MCF 10A (cell line): Measurements from ENCODE around the gene KCNG1. TPM values are rescaled to one million over a fixed set of nuclear protein-coding genes. Genes with fewer than 3 reads are reported as not detected.

ENCODE experiments used
- BruUV-seq: library from RNA; stranded (reverse); fragments of 400-500 nt; replicated peaks from 2 replicates; lab custom pipeline; 2021; lab: Mats Ljungman, UMichigan
- CTCF ChIA-PET: fragments of 300-600 bp; sonication (Branson Sonifier 250); formaldehyde crosslinking; extraction: SDS; loops from one replicate; lab custom pipeline; 2021; ENCODE audit warnings: antibody characterized with exemption, inconsistent platforms; lab: Yijun Ruan, JAX
- POLR2A ChIA-PET: fragments of 300-600, 350-650 bp; sonication (Branson Sonifier 250); formaldehyde crosslinking; extraction: SDS; loops from one replicate; lab custom pipeline; 2020; ENCODE audit warnings: antibody characterized with exemption, inconsistent platforms; lab: Yijun Ruan, JAX
- DNase-seq: peaks from one replicate; pipeline ENCODE4 v3.0.0-alpha.2; 2018; ENCODE audit not compliant: unreplicated experiment
- H3K27ac Mint-ChIP-seq: one replicate; pipeline ENCODE4 v1.8.0; 2022; ENCODE audit warnings: mild to moderate bottlenecking, low read depth, mixed read lengths; ENCODE audit not compliant: unreplicated experiment
- H3K27me3 Mint-ChIP-seq: one replicate; pipeline ENCODE4 v1.8.0; 2022; ENCODE audit warnings: mixed read lengths; ENCODE audit not compliant: insufficient read depth, unreplicated experiment
- H3K36me3 Mint-ChIP-seq: one replicate; pipeline ENCODE4 v1.8.0; 2022; ENCODE audit warnings: mild to moderate bottlenecking, moderate library complexity, mixed read lengths; ENCODE audit not compliant: insufficient read depth, unreplicated experiment
- H3K4me1 Mint-ChIP-seq: one replicate; pipeline ENCODE4 v1.8.0; 2022; ENCODE audit warnings: mixed read lengths; ENCODE audit not compliant: insufficient read depth, unreplicated experiment
- H3K4me3 Mint-ChIP-seq: one replicate; pipeline ENCODE4 v1.8.0; 2022; ENCODE audit warnings: mild to moderate bottlenecking, moderate library complexity, mixed read lengths; ENCODE audit not compliant: unreplicated experiment
- H3K9me3 Mint-ChIP-seq: one replicate; pipeline ENCODE4 v1.8.0; 2022; ENCODE audit warnings: mixed read lengths; ENCODE audit not compliant: unreplicated experiment
- intact Hi-C: fragments of 100-400 bp; cut with micrococcal nuclease; formaldehyde crosslinking; loops from 2 replicates; pipeline ENCODE4 v1.14.1; 2022
- total RNA-seq: library from RNA; stranded (reverse); gene quantifications from 2 replicates; pipeline ENCODE4 v1.2.3, GENCODE V29; 2022
- TF ChIP-seq, protein P1 (sequence below): fragments of 200-600 bp; IDR thresholded peaks from one replicate; pipeline ENCODE4 v1.8.0; 2022; ENCODE audit warnings: antibody characterized with exemption, mild to moderate bottlenecking; ENCODE audit not compliant: unreplicated experiment

The KCNG1 gene
- total RNA-seq, 1 experiment from 2014 or later: 24.8 TPM

GRCh38 chr20:51022227-51022802, 592 bp downstream of the KCNG1 start:
- Mint-ChIP-seq H3K27ac (no peak overlapping the region), H3K4me1 (peaks cover 15% of the 10 kb centered on the region), H3K9me3 (no peaks in the 10 kb centered on the region), H3K27me3 (no peaks in the 10 kb centered on the region), H3K4me3 (peak overlapping the region; percentile 71), H3K36me3 (peaks cover 12% of the 10 kb centered on the region)
- POLR2A ChIA-PET: interaction anchor here (0.6 to 1.0 kb wide), 3 partner anchors 15 to 1289 kb away, joined by 3 to 4 read pairs (median 3); no protein-coding TSS in a partner anchor
- no peak for DNase-seq
- CTCF ChIA-PET: interaction anchor here (0.7 to 4.8 kb wide), 3 partner anchors 35 to 284 kb away, joined by 3 to 39 read pairs (median 15); no protein-coding TSS in a partner anchor
- intact Hi-C loops: no loop called here
- TF ChIP-seq, protein P1, sequence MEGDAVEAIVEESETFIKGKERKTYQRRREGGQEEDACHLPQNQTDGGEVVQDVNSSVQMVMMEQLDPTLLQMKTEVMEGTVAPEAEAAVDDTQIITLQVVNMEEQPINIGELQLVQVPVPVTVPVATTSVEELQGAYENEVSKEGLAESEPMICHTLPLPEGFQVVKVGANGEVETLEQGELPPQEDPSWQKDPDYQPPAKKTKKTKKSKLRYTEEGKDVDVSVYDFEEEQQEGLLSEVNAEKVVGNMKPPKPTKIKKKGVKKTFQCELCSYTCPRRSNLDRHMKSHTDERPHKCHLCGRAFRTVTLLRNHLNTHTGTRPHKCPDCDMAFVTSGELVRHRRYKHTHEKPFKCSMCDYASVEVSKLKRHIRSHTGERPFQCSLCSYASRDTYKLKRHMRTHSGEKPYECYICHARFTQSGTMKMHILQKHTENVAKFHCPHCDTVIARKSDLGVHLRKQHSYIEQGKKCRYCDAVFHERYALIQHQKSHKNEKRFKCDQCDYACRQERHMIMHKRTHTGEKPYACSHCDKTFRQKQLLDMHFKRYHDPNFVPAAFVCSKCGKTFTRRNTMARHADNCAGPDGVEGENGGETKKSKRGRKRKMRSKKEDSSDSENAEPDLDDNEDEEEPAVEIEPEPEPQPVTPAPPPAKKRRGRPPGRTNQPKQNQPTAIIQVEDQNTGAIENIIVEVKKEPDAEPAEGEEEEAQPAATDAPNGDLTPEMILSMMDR: no peak
- TSS peak; percentile 27 for BruUV-seq

DNA sequence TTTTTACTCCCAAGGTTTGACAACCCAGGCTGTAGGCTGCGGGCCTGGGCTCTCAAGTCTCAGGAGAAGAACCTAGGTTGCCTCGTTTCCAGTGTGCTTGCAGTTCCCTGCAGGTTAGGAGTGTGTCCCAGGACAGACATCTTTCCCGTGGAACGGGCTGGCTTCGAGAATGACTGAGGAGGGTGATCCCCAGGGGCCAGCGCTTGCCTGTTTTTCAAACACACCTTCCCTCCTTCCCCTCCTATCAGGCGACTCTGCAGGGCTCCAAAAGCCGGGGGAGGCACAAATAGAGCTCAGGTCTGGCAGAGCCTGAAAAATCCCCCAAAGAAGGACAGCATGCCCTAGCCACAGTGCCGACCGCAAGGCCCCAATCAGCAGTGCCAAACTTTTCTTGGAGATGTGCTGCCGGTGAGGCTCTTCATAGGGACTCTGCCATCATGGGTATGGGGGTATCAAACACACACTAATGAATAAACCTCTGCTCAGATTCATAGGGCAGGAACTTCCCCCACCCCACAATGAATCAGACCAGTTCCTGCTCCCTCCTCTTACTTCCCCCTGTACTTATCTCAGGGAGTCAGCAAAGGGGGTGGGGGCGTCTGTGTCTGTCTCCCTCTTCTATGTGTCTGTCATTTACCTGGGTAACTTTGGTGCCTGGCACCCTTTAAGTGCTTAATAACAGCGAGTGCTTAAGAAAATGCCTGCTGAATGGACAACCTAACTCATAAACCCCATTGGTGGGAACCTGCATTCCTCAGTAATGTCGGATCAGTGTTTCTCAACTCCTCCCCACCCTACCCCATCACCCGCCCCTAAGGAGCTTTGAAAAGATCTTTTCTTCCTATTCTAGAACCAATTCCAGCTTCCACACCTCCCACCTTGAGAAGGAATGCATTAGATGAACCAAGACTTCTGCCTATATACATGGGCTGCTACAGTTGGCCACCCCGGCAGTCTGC, 1.6 kb downstream of the KCNG1 start:
- ChIA-PET POLR2A (interaction anchor here (1.0 kb wide), 1 partner anchor 63 kb away, joined by 4 read pairs; the partner anchor contains the start of genes DPM1 and MOCS3), CTCF (interaction anchor here (0.7 to 4.8 kb wide), 4 partner anchors 34 to 285 kb away, joined by 3 to 39 read pairs (median 9); partner anchors contain the start of genes DPM1 and MOCS3)
- Mint-ChIP-seq H3K9me3 (no peaks in the 10 kb centered on the region), H3K4me1 (peaks cover 15% of the 10 kb centered on the region), H3K36me3 (peaks cover 20% of the 10 kb centered on the region), H3K4me3 (peak overlapping the region; percentile 71), H3K27ac (no peak overlapping the region), H3K27me3 (no peaks in the 10 kb centered on the region)
- TF ChIP-seq, protein P1: no peak
- no peak for DNase-seq
- no TSS peak for BruUV-seq
- intact Hi-C loops: no loop called here

DNA sequence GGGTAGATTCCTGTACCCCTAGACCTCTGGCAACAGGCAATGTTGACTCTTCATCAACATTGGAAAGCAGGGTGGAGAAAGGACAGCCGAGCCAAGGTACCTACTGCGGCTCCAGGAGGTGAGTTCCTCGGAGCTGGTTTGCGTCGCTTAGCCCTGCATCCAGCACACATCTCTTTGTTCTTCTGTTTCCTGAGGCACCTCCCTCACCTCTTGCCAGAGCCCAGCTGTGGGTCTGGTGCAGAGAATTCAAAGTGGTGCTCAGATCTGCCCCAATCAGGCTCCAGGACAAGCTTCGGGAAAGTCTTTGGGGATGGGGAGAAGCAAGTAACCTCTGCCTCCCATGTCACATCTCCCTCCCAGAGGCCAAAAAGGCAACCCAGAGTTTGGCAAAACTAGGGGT, 2.2 kb downstream of the KCNG1 start:
- H3K36me3 Mint-ChIP-seq: peaks cover 20% of the 10 kb centered on the region
- no TSS peak for BruUV-seq
- H3K4me1 Mint-ChIP-seq: peaks cover 15% of the 10 kb centered on the region
- TF ChIP-seq, protein P1: no peak
- POLR2A ChIA-PET: interaction anchor here (1.0 kb wide), 1 partner anchor 62 kb away, joined by 4 read pairs; the partner anchor contains the start of genes DPM1 and MOCS3
- intact Hi-C loops: no loop called here
- CTCF ChIA-PET: interaction anchor here (0.7 to 4.8 kb wide), 5 partner anchors 33 to 290 kb away, joined by 3 to 39 read pairs (median 4); partner anchors contain the start of genes DPM1 and MOCS3
- H3K9me3 Mint-ChIP-seq: no peaks in the 10 kb centered on the region
- DNase-seq: no peak
- H3K4me3 Mint-ChIP-seq: no peak overlapping the region
- no peaks in the 10 kb centered on the region for H3K27me3 Mint-ChIP-seq
- no peak overlapping the region for H3K27ac Mint-ChIP-seq
